Hematopoietic multipotent progenitor cell treated with erythropoietin and hydrocortisone succinate and interleukin-3 and kit ligand, for 15 days (in vitro differentiated cells): ENCODE measurements around the gene MYO15B.

ENCODE experiments used
- DNase-seq: peaks from one replicate; pipeline ENCODE4 v3.0.0-alpha.2; 2015; ENCODE audit warnings: low spot score

MYO15B gene

DNA sequence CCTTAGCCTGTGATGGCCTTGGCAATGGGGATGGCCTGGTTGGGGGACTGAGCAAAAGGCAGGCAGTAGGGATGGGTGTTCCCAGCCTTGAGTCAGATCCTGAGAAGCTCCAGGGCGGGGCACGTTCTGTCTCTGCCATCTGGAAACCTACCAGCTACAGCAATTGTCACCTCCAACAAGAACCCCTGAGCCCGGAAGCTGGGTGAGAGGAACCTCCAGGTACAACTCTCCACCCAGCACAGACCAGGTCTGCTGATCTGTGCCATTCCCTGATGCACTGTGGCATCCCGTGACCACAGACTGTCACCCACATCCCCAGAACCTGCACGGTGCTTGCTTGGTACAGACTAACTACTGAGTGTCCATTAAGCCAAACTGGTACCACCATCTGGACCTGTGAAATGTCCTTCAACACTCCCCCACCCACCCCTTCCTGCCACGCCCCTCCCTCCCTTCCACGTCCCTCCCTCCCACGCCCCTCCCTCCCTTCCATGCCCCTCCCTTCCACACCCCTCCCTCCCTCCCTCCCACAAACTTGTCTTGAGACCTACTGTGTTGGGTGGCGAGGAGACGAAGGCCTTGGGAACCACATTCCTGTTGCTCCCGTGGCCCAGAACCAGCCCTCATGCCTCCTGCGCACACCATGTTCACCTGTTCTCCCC, 16.6 kb downstream of the MYO15B start:
- DNase-seq = no peak

GRCh38 chr17:75605790-75606189, 18.2 kb downstream of the MYO15B start:
- no peak for DNase-seq

DNA sequence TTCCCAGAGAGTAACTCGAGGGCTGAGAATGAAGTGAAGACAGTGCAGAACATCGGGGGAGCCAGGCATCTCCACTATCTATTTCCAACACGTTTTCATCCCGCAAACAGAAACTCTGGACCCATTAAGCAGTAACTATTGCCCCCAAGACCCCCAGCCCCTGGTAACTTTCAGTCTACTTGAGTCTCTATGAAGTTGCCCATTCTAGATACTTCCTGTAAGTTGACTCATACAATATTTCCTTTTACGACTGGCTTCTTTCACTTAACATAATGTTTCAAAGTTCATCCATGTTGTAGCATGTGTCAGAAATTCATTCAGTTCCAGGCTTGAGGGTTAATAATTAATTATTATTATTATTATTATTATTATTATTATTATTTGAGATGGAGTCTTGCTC, 19.5 kb downstream of the MYO15B start:
- DNase-seq = no peak

GRCh38 chr17:75610103-75610984, 22.7 kb downstream of the MYO15B start:
- DNase-seq = no peak

- no peak for DNase-seq
These were observed 24.3 kb downstream of the MYO15B start for GRCh38 chr17:75611851-75612429.

- no peak for DNase-seq
These were observed 25.5 kb downstream of the MYO15B start for GRCh38 chr17:75612906-75613626.

- no peak for DNase-seq
These were observed 26.4 kb downstream of the MYO15B start for GRCh38 chr17:75614006-75614405.

- DNase-seq = no peak
These were observed 27.1 kb downstream of the MYO15B start for GRCh38 chr17:75614556-75615270.

DNA sequence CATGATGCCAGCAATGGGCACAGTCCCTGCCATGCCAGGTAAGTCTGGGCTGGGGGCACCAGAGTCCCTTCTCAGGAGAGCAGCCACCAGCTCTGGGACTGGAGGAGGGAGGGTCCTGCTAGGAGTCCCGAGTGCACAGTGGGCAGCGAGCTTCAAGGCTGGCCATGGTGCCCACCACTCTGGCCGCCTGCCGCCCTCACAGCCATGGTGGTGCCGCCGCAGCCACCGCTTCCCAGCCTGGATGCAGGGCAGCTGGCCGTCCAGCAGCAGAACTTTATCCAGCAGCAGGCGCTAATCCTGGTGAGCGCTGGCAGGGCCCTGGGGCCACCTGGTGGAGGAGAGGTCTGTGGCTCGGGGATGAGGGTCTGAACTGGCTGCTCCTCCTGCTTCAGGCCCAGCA, 27.7 kb downstream of the MYO15B start:
- no peak for DNase-seq

GRCh38 chr17:75616521-75617122, 29.0 kb downstream of the MYO15B start:
- no peak for DNase-seq

- DNase-seq = no peak
These were observed 29.6 kb downstream of the MYO15B start for GRCh38 chr17:75617218-75617617.

DNA sequence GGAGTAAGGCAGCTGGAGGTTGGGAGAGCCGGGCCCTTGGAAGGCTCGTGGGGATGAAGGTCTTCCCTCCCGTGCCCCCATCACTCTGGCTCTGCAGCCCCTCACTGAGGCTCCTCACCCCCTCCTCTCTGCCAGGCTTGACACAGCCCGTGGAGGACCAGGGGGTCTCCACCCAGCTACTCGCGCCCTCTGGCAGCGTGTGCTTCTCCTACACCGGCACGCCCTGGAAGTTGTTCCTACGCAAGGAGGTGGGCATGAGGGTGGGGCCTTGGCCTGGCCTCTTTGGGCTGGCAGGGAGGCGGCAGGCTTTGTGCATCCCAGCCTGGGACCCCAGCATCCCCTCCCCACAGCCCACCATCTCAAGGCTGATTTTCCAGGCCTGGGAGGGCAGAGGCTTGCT, 30.1 kb downstream of the MYO15B start:
- no peak for DNase-seq

DNA sequence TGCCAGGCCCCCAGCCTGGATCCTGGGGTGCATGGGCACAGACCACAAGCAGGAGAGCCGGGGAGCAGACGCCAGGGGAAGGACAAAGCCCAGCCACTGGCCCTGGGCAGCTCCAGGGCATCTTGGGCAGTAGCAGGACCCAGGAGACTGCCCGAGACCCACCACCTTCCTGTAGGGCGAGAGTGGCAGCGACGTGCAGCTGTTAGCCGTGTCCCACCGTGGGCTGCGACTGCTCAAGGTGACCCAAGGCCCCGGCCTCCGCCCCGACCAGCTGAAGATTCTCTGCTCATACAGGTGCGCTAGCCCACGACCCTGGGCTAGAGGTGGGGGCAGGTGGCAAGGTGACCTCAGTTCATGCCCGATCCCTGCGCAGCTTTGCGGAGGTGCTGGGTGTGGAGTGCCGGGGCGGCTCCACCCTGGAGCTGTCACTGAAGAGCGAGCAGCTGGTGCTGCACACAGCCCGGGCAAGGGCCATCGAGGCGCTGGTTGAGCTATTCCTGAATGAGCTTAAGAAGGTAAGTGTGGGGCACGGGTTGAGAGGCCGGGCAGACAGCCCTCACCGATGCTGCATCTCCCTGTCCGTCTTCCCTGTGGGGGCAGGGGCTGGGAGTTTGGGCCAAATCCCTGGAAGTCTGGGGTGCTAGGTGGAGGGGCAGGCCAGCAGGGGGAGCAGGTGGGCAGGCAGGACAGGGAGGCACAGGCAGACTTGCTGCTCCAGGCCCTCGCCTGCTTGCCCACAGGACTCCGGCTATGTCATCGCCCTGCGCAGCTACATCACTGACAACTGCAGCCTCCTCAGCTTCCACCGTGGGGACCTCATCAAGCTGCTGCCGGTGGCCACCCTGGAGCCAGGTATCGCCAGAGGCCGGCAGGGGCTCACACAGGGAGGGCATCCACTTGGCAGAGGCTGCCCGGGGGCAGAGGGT, 32.2 kb downstream of the MYO15B start:
- peak; percentile 47 for DNase-seq

DNA sequence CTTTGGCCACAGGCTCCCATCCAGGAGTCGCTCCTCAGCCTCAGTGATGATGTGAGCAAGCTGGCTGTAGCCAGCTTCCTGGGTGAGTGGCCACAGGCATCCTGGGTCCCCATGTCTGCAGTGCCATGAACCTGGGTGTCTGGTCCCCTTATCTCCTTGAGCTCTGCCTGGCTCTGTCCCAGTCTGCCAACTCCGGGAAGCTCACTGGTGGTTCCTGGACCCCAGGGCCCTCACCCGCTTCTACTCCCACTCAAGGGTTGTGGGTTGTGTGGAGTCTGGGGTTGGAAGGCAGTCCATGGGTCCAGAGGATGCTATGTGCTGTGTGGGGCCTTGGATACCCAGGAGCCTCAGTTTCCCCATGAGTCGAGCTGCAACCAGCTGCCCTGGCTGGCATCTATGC, 33.9 kb downstream of the MYO15B start:
- DNase-seq = no peak

DNA sequence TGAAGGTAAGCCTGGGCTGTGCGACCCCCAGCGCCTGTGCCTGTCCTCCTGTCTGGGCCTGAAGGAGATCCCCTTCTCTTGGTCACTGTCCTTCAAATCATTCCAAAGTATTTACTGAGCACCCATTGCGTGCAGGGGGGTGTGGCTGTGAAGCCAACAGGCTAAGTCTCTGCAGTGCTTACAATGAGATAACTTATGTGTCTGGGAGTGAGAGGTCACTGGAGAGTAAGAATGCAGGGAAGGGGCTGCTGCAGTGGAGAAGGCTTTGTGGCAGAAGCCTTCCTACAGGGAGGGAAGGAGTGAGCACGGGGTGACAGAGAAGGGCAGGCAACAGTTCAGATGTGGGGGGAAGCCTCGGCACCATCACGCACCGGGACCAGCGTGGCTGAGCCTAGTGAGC, 34.5 kb downstream of the MYO15B start:
- DNase-seq = no peak

DNA sequence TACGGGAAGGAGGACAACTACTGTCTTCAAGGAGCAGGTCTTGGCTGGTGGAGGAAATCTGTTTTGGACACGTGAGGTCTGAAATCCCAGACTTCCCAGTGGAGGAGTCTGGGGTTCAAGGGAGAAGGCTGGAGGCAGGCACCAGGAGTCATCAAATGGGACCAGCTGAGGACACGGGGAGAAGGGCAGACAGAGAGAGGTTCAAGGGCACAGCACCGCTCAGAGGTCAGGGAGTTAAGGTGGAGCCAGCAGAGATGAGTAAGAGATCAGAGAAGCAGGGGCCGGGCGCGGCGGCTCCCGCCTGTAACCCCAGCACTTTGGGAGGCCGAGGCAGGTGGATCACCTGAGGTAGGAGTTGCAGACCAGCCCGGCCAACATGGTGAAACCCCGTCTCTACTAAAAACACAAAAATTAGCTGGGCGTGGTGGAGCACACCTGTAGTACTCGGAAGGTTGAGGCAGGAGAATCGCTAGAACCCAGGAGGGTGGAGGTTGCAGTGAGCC, 35.2 kb downstream of the MYO15B start:
- DNase-seq = no peak

DNA sequence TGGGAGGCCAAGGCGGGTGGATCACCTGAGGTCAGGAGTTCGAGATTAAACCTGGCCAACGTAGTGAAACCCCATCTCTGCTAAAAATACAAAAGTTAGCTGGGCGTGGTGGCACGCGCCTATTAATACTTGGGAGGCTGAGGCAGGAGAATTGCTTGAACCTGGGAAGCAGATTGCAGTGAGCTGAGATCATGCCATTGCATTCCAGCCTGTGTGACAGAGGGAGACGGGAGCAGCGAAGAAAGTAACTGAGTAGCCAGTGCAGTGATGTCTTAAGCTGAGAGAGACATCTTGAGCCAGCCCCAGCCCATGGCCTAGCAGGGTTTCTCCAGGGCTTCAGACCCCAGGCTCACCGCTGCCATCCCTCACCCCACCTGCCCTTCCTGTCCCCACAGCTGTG, 35.8 kb downstream of the MYO15B start:
- no peak for DNase-seq

DNA sequence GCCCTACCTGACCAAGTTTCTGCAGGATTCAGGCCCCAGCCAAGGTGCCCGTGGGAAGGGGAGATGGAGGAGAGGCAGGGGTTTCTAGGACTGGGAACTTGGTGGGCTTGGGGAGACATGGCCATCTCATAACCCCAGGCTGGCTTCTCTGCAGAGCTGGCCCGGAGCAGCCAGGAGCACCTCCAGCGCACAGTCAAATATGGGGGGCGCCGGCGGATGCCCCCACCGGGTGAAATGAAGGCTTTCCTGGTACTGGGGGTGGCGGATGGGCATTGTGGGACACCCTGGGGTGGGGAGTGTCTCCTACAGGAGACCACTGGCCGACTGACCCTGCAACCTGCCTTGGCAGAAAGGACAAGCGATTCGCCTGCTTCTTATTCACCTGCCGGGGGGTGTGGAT, 36.4 kb downstream of the MYO15B start:
- DNase-seq = no peak

GRCh38 chr17:75624714-75625345, 37.2 kb downstream of the MYO15B start:
- no peak for DNase-seq
